Mucosa of rectum (tissue), 2 donors: ENCODE data around the gene GPR137B.
"Not testable (repeated sequence)": the region's sequence is repeated elsewhere in the genome, so short reads cannot be mapped to it uniquely, and the experiment has no call there.

Source experiments
- H3K27ac ChIP-seq, 2 donors: one replicate each; pipeline ENCODE4 v1.7.0; 2013; ENCODE audit warnings: inconsistent platforms in 2 of 2, low read depth in 2 of 2, low read length in 2 of 2
- H3K27me3 ChIP-seq, 2 donors: one replicate each; pipeline ENCODE4 v1.7.0; 2013; ENCODE audit warnings: low read length in 2 of 2; ENCODE audit not compliant: control insufficient read depth in 2 of 2, insufficient read depth in 2 of 2
- H3K36me3 ChIP-seq, 2 donors: one replicate each; pipeline ENCODE4 v1.7.0; 2013; ENCODE audit warnings: low read length in 2 of 2; ENCODE audit not compliant: control insufficient read depth in 2 of 2, insufficient read depth in 2 of 2
- H3K4me1 ChIP-seq, 2 donors: one replicate each; pipeline ENCODE4 v1.7.0; 2013; ENCODE audit warnings: low read length in 2 of 2, mild to moderate bottlenecking in 1 of 2; ENCODE audit not compliant: control insufficient read depth in 2 of 2, insufficient read depth in 2 of 2
- H3K4me3 ChIP-seq, 2 donors: one replicate each; pipeline ENCODE4 v1.7.0; 2013; ENCODE audit warnings: low read length in 2 of 2
- H3K9ac ChIP-seq, 2 donors: one replicate each; pipeline ENCODE4 v1.7.0; 2013; ENCODE audit warnings: low read length in 2 of 2, low read depth in 1 of 2, mild to moderate bottlenecking in 1 of 2
- H3K9me3 ChIP-seq, 2 donors: one replicate each; pipeline ENCODE4 v1.7.0; 2013; ENCODE audit warnings: low read length in 2 of 2; ENCODE audit not compliant: control insufficient read depth in 2 of 2
- donor health status: healthy.
- donor health status: Normal muscosa, but diverticular disease.

The GPR137B gene

GRCh38 chr1:236151739-236152424 is 9.5 kb downstream of the GPR137B start:
- peaks cover 2 to 7% of the 10 kb centered on the region in 2 donors for H3K4me1 ChIP-seq
- H3K27ac ChIP-seq: no peak overlapping the region

GRCh38 chr1:236154126-236154525 is 11.8 kb downstream of the GPR137B start:
- H3K27ac ChIP-seq: no peak overlapping the region
- no peaks in the 10 kb centered on the region for H3K27me3 ChIP-seq
- H3K4me3 ChIP-seq: no peak overlapping the region
- H3K9ac ChIP-seq: no peak overlapping the region
- H3K4me1 ChIP-seq: peaks cover 0 to 2% of the 10 kb centered on the region in 2 donors
- H3K36me3 ChIP-seq: no peaks in the 10 kb centered on the region
- H3K9me3 ChIP-seq: no peaks in the 10 kb centered on the region

More at GRCh38 chr1:236151739-236152424, 9.5 kb downstream of the GPR137B start:
- Histone ChIP-seq H3K9ac (no peak overlapping the region), H3K36me3 (no peaks in the 10 kb centered on the region), H3K27me3 (no peaks in the 10 kb centered on the region), H3K9me3 (no peaks in the 10 kb centered on the region), H3K4me3 (no peak overlapping the region)

- H3K9me3 ChIP-seq: no peaks in the 10 kb centered on the region
Observed at GRCh38 chr1:236154671-236155398, 12.5 kb downstream of the GPR137B start.

GRCh38 chr1:236155399-236155767 is 13.0 kb downstream of the GPR137B start:
- Histone ChIP-seq H3K9ac (no peak overlapping the region), H3K36me3 (no peaks in the 10 kb centered on the region), H3K4me3 (no peak overlapping the region), H3K27me3 (no peaks in the 10 kb centered on the region), H3K4me1 (peaks cover 0 to 2% of the 10 kb centered on the region in 2 donors), H3K27ac (no peak overlapping the region), H3K9me3 (no peaks in the 10 kb centered on the region)

More at GRCh38 chr1:236154671-236155398, 12.5 kb downstream of the GPR137B start:
- Histone ChIP-seq H3K27me3 (no peaks in the 10 kb centered on the region), H3K4me3 (no peak overlapping the region), H3K27ac (no peak overlapping the region), H3K4me1 (peaks cover 0 to 2% of the 10 kb centered on the region in 2 donors), H3K36me3 (no peaks in the 10 kb centered on the region), H3K9ac (no peak overlapping the region)

DNA sequence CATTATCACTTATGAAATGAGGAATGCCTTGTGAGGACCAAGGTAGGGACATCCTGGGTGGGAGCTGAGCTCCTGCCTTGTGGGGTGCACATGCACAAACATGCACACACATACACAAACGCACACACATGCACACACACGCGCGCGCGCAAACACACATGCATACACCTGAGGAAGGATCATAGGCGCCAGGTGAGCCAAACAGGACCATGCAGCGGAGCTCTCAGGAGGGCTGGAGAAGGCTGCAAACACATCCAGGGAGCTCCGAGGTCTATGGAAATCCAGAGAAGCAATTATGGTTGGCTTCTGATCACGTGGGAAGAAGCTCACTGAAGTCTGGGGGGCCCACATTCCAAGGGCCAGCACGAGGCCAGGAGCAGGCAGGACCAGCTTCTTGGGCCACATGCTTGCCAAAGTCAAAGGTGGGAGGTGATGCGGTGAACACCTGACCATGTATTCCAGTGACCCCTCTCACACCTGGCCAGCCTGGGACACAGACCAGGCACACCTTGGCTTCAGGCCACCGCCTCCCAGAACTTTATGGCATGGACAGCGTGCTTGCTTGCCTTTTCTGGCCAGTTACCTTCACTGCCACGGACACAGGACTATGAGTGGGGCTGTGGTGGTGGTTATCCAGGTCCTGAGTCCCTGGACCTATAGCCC is 13.6 kb downstream of the GPR137B start:
- H3K27me3 ChIP-seq: no peaks in the 10 kb centered on the region
- no peak overlapping the region for H3K9ac ChIP-seq
- H3K4me3 ChIP-seq: no peak overlapping the region
- peak overlapping the region in 1 of 2 donors; percentile 35 for H3K27ac ChIP-seq
- H3K36me3 ChIP-seq: no peaks in the 10 kb centered on the region
- H3K9me3 ChIP-seq: peaks cover 0 to 2% of the 10 kb centered on the region in 2 donors
- H3K4me1 ChIP-seq: peaks cover 0 to 2% of the 10 kb centered on the region in 2 donors

GRCh38 chr1:236156512-236157208 is 14.3 kb downstream of the GPR137B start:
- H3K4me3 ChIP-seq: no peak overlapping the region
- peaks cover 0 to 2% of the 10 kb centered on the region in 2 donors for H3K4me1 ChIP-seq
- no peak overlapping the region for H3K9ac ChIP-seq
- no peaks in the 10 kb centered on the region for H3K27me3 ChIP-seq
- peak overlapping the region in 1 of 2 donors; percentile 35 for H3K27ac ChIP-seq
- H3K36me3 ChIP-seq: no peaks in the 10 kb centered on the region
- H3K9me3 ChIP-seq: peaks cover 0 to 5% of the 10 kb centered on the region in 2 donors

DNA sequence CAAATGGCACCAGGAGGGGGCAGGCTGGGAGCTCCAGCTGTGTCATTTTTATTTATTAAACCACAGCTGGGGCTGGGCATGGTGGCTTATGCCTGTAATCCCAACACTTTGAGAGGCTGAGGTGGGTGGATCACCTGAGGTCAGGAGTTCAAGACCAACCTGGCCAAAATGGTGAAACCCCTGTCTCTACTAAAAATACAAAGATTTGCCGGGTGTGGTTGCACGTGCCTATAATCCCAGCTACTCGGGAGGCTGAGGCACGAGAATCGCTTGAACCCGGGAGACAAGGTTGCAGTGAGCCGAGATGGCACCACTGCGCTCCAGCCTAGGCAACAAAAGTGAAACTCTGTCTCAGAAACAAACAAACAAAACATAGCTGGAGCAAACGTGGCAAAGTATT is 15.7 kb downstream of the GPR137B start:
- not testable (repeated sequence) for H3K36me3 ChIP-seq, H3K4me1 ChIP-seq, H3K27ac ChIP-seq, H3K9ac ChIP-seq, H3K27me3 ChIP-seq, H3K9me3 ChIP-seq, H3K4me3 ChIP-seq

DNA sequence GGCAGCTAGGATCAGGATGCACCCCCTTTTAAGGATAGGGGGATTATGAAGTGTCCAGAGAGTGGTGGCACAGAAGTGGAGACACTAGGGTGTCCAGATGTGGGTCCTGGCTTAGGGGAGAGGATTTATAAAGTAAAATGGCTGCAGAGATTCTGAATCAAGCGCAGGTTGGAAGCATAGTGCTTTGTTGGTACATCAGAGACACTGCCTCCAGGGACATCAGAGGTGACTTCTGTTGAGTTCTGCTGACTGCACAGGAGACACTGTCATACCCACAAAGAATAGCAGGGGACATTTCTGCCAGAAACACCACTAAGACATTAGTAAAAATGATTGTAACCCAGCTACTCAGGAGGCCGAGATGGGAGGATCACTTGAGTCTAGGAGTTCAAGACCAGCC is 16.4 kb downstream of the GPR137B start:
- Histone ChIP-seq H3K27ac (no peak overlapping the region), H3K4me1 (peaks cover 2 to 4% of the 10 kb centered on the region in 2 donors), H3K27me3 (no peaks in the 10 kb centered on the region), H3K9ac (no peak overlapping the region), H3K36me3 (no peaks in the 10 kb centered on the region), H3K9me3 (peaks cover 0 to 5% of the 10 kb centered on the region in 2 donors), H3K4me3 (no peak overlapping the region)

- H3K4me1 ChIP-seq: peaks cover 2 to 7% of the 10 kb centered on the region in 2 donors
- peak overlapping the region in 1 of 2 donors; percentile 26 for H3K4me3 ChIP-seq
- H3K27ac ChIP-seq: no peak overlapping the region
- no peak overlapping the region for H3K9ac ChIP-seq
- H3K27me3 ChIP-seq: no peaks in the 10 kb centered on the region
- H3K9me3 ChIP-seq: peaks cover 0 to 5% of the 10 kb centered on the region in 2 donors
- H3K36me3 ChIP-seq: no peaks in the 10 kb centered on the region
Observed at GRCh38 chr1:236159704-236160539, 17.6 kb downstream of the GPR137B start.
